Stimulated activated naive CD8-positive, alpha-beta T cell treated with anti-CD3 and anti-CD28 coated beads, Interleukin-15, Interleukin-2, amounts not matched to agents 100 ng/mL and 50 ng/mL, for 24 hours (primary cell): Measurements from ENCODE around the gene LIX1L.

Source experiments
- H3K27ac Mint-ChIP-seq: one replicate; pipeline ENCODE4 v1.8.0; 2021; ENCODE audit warnings: mild to moderate bottlenecking, mixed read lengths
- H3K27me3 Mint-ChIP-seq: one replicate; pipeline ENCODE4 v1.8.0; 2021; ENCODE audit warnings: mixed read lengths
- H3K36me3 Mint-ChIP-seq: one replicate; pipeline ENCODE4 v1.8.0; 2021; ENCODE audit warnings: low read depth, mixed read lengths
- H3K4me1 Mint-ChIP-seq: one replicate; pipeline ENCODE4 v1.8.0; 2021; ENCODE audit warnings: low read depth, mixed read lengths
- H3K4me3 Mint-ChIP-seq: one replicate; pipeline ENCODE4 v1.8.0; 2021; ENCODE audit warnings: mild to moderate bottlenecking, mixed read lengths
- H3K9me3 Mint-ChIP-seq: one replicate; pipeline ENCODE4 v1.8.0; 2021; ENCODE audit warnings: mixed read lengths

Gene LIX1L

GRCh38 chr1:145917595-145917994 lies 40.2 kb downstream of the LIX1L start:
- no peaks in the 10 kb centered on the region for H3K9me3 Mint-ChIP-seq
- peaks cover 28% of the 10 kb centered on the region for H3K36me3 Mint-ChIP-seq
- H3K4me3 Mint-ChIP-seq = peak overlapping the region; percentile 93
- peaks cover 47% of the 10 kb centered on the region for H3K4me1 Mint-ChIP-seq
- H3K27ac Mint-ChIP-seq = peak overlapping the region; percentile 90
- no peaks in the 10 kb centered on the region for H3K27me3 Mint-ChIP-seq

- Mint-ChIP-seq H3K4me1 (peaks cover 51% of the 10 kb centered on the region), H3K4me3 (peak overlapping the region; percentile 93), H3K27ac (peak overlapping the region; percentile 89), H3K27me3 (no peaks in the 10 kb centered on the region), H3K9me3 (no peaks in the 10 kb centered on the region), H3K36me3 (peaks cover 32% of the 10 kb centered on the region)
Measured at GRCh38 chr1:145916745-145917144, 41.1 kb downstream of the LIX1L start.

GRCh38 chr1:145912128-145912641 lies 45.6 kb downstream of the LIX1L start:
- H3K27me3 Mint-ChIP-seq = no peaks in the 10 kb centered on the region
- no peak overlapping the region for H3K4me3 Mint-ChIP-seq
- no peak overlapping the region for H3K27ac Mint-ChIP-seq
- peaks cover 43% of the 10 kb centered on the region for H3K36me3 Mint-ChIP-seq
- peaks cover 23% of the 10 kb centered on the region for H3K4me1 Mint-ChIP-seq
- H3K9me3 Mint-ChIP-seq = no peaks in the 10 kb centered on the region

GRCh38 chr1:145908653-145909052 lies 49.2 kb downstream of the LIX1L start:
- Mint-ChIP-seq H3K36me3 (peaks cover 25% of the 10 kb centered on the region), H3K4me1 (peaks cover 9% of the 10 kb centered on the region), H3K4me3 (no peak overlapping the region), H3K27ac (no peak overlapping the region), H3K27me3 (no peaks in the 10 kb centered on the region), H3K9me3 (no peaks in the 10 kb centered on the region)

- peaks cover 21% of the 10 kb centered on the region for H3K36me3 Mint-ChIP-seq
- no peak overlapping the region for H3K27ac Mint-ChIP-seq
- H3K9me3 Mint-ChIP-seq = no peaks in the 10 kb centered on the region
- no peak overlapping the region for H3K4me3 Mint-ChIP-seq
- H3K27me3 Mint-ChIP-seq = no peaks in the 10 kb centered on the region
- peaks cover 5% of the 10 kb centered on the region for H3K4me1 Mint-ChIP-seq
Measured at GRCh38 chr1:145906954-145907753, 50.7 kb downstream of the LIX1L start.

- no peaks in the 10 kb centered on the region for H3K27me3 Mint-ChIP-seq
- H3K4me1 Mint-ChIP-seq = no peaks in the 10 kb centered on the region
- H3K36me3 Mint-ChIP-seq = peaks cover 5% of the 10 kb centered on the region
- no peaks in the 10 kb centered on the region for H3K9me3 Mint-ChIP-seq
- H3K4me3 Mint-ChIP-seq = no peak overlapping the region
- H3K27ac Mint-ChIP-seq = no peak overlapping the region
Measured at GRCh38 chr1:145901312-145902021, 56.4 kb downstream of the LIX1L start.

GRCh38 chr1:145898756-145899155 lies 59.1 kb downstream of the LIX1L start:
- Mint-ChIP-seq H3K4me1 (no peaks in the 10 kb centered on the region), H3K36me3 (peaks cover 5% of the 10 kb centered on the region), H3K27ac (no peak overlapping the region), H3K27me3 (no peaks in the 10 kb centered on the region), H3K4me3 (no peak overlapping the region), H3K9me3 (no peaks in the 10 kb centered on the region)

- Mint-ChIP-seq H3K4me1 (no peaks in the 10 kb centered on the region), H3K9me3 (no peaks in the 10 kb centered on the region), H3K4me3 (no peak overlapping the region), H3K27ac (no peak overlapping the region), H3K27me3 (no peaks in the 10 kb centered on the region), H3K36me3 (peaks cover 5% of the 10 kb centered on the region)
Measured at GRCh38 chr1:145897969-145898368, 59.8 kb downstream of the LIX1L start.

- Mint-ChIP-seq H3K27ac (no peak overlapping the region), H3K27me3 (no peaks in the 10 kb centered on the region), H3K36me3 (peaks cover 5% of the 10 kb centered on the region), H3K4me1 (no peaks in the 10 kb centered on the region), H3K9me3 (no peaks in the 10 kb centered on the region), H3K4me3 (no peak overlapping the region)
Measured at GRCh38 chr1:145895471-145895870, 62.3 kb downstream of the LIX1L start.

- Mint-ChIP-seq H3K4me3 (no peak overlapping the region), H3K27ac (no peak overlapping the region), H3K27me3 (no peaks in the 10 kb centered on the region), H3K9me3 (no peaks in the 10 kb centered on the region), H3K4me1 (no peaks in the 10 kb centered on the region), H3K36me3 (peaks cover 5% of the 10 kb centered on the region)
Measured at GRCh38 chr1:145893306-145894055, 64.3 kb downstream of the LIX1L start.

- peaks cover 2% of the 10 kb centered on the region for H3K36me3 Mint-ChIP-seq
- H3K27me3 Mint-ChIP-seq = no peaks in the 10 kb centered on the region
Measured at GRCh38 chr1:145892486-145893087, 65.2 kb downstream of the LIX1L start.

GRCh38 chr1:145891587-145892485 lies 66.0 kb downstream of the LIX1L start:
- H3K27ac Mint-ChIP-seq = no peak overlapping the region
- peaks cover 1% of the 10 kb centered on the region for H3K4me1 Mint-ChIP-seq
- H3K9me3 Mint-ChIP-seq = no peaks in the 10 kb centered on the region
- no peaks in the 10 kb centered on the region for H3K27me3 Mint-ChIP-seq
- H3K4me3 Mint-ChIP-seq = no peak overlapping the region
- H3K36me3 Mint-ChIP-seq = no peaks in the 10 kb centered on the region

More at GRCh38 chr1:145892486-145893087, 65.2 kb downstream of the LIX1L start:
- Mint-ChIP-seq H3K4me1 (no peaks in the 10 kb centered on the region), H3K27ac (no peak overlapping the region), H3K4me3 (no peak overlapping the region), H3K9me3 (no peaks in the 10 kb centered on the region)

- Mint-ChIP-seq H3K27ac (no peak overlapping the region), H3K4me3 (no peak overlapping the region), H3K4me1 (peaks cover 8% of the 10 kb centered on the region), H3K27me3 (no peaks in the 10 kb centered on the region), H3K9me3 (no peaks in the 10 kb centered on the region), H3K36me3 (no peaks in the 10 kb centered on the region)
Measured at GRCh38 chr1:145891143-145891542, 66.7 kb downstream of the LIX1L start.

GRCh38 chr1:145889722-145890121 lies 68.1 kb downstream of the LIX1L start:
- Mint-ChIP-seq H3K27me3 (peaks cover 7% of the 10 kb centered on the region), H3K27ac (no peak overlapping the region), H3K9me3 (no peaks in the 10 kb centered on the region), H3K36me3 (no peaks in the 10 kb centered on the region), H3K4me1 (peaks cover 18% of the 10 kb centered on the region), H3K4me3 (no peak overlapping the region)
